ENCODE results near the gene NEDD8.

NEDD8 gene

DNA sequence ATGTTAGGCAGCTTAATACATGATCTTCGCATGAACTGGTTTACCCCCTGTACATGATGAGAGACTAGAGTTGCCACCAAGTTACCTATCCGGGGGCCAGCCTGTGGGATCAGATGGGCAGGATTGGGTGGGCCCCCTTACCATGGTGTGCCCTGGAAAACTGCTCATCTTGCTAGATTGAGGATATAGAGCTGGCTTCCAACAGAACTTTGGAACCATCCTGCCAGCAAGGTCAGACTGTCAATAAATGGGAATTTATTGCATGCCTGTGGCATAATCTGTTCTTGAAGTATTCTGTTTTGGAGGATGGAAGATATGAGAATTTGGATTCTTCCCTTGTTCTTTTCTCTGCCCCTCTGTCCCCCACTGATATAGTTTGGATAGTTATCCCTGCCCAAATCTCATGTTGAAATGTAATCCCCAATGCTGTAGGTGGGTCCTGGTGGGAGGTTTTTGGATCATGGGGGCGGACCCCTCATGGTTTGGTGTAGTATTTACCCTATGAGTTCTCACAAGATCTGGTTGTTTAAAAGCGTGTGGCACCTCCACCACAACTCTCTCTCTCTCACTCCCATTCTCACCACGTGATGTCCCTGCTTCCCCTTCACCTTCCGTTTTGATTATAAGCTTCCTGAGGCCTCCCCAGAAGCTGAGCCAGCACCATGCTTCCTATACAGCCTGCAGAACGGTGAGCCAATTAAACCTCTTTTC lies 33.2 kb downstream of the NEDD8 start:
- in situ Hi-C loops (cut with MboI; ENCODE audit: low sequenced_read_pairs), result no loop called here

DNA sequence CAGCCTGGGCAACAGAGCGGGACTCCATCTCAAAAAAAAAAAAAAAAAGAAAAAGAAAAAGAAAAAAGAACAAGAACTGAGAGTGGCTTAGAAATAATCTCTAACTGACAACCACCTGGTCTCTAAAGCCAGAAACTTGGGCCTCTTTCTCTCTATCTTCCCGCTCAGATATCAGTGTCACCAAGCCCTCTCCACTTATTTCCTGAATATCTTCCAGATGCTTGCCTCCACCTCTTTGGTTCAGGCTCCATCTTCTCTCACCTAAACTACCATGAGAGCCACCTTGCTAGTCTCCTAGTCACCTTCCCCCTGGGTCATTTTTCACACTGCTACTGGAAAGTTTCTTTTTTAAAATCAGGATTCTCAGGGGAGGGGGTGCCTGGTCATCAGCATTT lies 35.1 kb downstream of the NEDD8 start:
- in situ Hi-C loops (cut with MboI; ENCODE audit: low sequenced_read_pairs), result no loop called here

DNA sequence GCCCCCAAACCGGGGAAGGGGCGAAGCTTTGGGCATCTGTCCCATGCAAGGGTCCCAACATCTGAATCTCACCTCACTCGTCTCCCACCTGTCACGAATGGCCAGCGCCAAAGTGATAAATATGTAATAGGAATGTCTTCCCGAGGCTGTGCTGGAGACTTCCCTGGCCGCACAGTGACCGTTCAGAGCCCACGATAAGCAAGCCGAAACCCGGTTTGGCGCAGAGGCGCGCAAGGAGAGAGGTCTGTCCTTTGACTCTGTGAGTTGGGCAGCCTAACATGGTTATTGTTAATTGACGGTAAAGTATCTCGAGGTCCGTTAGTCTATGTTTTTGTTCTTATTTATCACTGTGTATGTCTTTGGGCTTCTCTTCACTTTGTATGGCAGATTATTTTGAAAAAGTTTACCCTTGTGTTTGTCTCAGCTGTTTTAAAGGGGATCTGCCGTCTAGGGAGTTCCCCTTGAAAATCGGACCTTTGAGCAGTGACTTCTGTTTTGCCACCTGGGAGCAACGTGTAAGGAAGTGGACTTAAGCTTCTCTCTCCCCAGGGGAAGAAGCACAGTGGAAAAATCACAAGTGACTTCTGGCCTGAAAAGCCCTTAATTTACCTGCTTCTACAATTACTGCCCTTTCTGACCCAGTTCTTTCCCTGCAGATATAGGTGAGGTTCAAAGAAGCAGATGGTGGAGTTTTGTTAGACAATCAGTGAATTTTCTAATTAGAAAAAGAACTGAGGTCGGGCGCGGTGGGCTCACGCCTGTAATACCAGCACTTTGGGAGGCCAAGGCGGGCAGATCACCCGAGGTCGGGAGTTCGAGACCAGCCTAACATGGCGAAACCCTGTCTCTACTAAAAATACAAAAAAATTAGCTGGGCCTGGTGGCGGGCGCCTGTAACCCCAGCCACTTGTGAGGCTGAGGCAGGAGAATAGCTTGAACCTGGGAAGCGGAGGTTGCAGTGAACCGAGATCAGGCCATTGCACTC lies 35.8 kb downstream of the NEDD8 start:
- in situ Hi-C loops (cut with MboI; ENCODE audit: low sequenced_read_pairs), result no loop called here

DNA sequence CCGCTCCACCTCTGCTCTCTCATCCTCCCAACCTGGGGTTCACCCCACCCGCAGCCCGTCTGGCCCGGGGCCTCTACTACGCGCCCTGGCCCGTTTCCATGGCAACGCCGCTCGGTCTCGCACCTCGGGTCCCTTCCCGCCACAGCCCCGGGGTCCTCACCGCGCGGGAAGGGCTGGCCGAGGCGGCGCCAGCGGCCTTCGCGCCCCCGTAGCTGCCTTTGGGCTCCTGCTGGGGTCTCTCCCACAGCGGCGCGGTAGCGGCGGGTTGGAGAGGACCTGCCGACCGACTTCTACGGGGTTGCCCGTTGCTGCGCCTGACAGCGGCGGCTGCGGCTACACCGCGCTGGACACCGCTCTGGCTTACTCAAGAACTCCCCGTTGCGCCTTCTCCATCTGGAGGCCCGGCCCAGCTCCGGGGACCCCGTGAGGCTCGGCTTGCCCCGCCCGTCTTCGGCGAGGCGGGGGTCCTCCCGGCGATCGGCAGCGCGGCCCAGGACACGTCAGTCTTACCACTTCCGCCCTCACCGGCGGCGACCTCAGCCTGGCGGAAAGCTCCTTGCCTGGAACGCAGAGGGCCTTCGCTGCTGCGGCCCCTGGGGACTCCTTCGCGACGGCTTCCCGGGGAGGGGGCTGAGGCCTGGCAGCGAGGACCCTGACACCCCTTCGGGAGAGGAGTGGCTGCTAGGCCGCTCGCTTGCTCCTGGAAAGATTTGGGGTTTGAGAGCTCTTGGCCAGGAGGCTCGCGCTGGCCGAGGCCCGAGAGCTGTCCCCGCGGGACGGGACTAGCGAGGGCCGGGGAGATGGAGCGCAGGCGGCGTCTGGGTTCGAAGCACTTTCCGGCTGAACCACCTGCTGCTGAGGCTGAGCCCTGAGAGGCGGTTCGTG lies 36.7 kb downstream of the NEDD8 start, which contains the start of gene TM9SF1:
TSS of gene TM9SF1 (minus strand) at position 256 of the 885 bp plus-strand sequence. CDS start 422 bp downstream, outside the sequence.
- in situ Hi-C loops (cut with MboI; ENCODE audit: low sequenced_read_pairs), result no loop called here

DNA sequence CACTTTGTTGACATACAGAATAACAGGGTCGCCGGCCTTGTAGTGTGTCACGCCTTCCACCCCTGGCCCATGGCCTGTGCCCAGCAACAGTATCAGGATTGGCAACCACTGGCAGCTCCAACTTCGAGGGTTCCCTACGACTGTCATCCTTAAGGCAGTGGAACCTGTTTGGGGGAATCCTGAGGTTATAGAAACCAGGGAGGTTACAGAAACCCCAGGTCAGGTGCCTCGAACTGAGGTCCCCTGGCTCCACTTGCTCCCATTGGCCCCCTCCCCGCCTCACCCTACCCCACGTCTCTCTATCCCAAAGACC lies 37.3 kb downstream of the NEDD8 start:
- in situ Hi-C loops (cut with MboI; ENCODE audit: low sequenced_read_pairs), result no loop called here

DNA sequence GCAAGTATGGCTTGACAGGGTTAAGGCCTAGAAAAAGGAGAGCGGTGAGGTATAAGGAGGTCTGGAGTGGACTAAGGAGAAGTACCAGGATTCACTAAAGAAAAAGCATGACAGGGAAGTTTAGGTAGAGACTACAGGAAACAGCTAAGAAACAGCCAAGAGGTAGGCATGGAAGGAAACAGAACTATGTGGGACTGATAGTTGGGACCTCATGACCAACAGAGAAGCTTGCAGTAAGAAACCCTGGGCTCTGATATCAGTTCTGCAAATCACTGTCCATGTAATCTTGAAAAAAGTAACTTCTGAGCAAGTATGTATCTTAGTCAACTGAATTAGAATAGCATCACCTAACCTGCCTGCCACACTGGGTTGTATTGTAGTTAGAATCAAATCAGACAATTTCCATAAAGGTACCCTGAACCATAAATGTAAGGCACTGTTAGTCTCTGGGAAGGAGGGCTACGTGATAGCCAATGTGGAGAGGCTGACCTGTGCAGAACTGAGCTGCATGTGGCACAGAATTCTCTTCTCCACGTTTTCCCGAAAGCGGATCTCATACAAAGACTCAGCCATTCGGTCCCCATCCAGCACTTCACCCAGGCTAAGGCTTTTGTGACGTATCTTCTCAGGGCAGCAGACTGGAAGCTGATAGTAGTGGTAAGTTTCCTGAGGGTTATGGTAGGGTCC lies 37.8 kb downstream of the NEDD8 start:
- in situ Hi-C loops (cut with MboI; ENCODE audit: low sequenced_read_pairs), result no loop called here

DNA sequence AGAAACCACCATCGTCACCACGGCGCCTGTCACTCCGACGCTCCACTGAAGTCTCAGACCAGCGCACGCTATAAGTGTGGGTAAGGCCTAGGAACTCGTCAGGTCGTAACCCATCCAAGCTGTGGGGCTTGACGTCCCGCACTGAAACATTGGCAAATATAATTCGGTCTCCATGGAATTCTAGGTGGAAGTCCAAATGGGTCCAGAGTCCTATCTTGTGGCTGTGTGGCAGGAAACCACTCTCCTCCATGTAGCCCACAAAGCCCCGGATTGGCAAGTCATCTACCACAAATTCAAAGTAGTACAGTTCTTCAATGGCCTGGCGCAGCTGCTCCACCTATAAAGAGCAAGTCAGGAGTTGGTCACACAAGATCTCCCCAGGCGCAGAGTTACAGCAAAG lies 39.2 kb downstream of the NEDD8 start:
- in situ Hi-C loops (cut with MboI; ENCODE audit: low sequenced_read_pairs), result no loop called here

DNA sequence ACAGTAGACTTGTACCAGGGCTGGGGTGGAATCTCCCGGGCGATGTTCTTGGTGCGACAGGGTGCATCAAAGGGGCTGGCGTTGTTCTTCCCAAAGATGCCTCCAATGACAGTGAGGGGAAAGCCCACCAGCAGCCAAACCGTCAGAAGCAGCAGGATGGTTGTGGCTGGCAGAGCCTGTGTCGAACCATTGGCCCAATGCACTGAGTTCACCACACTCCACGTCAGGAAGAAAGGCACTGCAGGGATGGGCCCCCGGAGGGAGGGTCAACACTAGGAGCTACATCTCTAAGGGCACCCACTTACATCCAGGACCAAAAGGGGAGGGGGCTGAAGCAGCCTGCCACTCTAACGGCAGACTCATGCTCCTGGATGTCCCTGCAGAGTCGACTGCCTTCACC lies 41.8 kb downstream of the NEDD8 start:
- in situ Hi-C loops (cut with MboI; ENCODE audit: low sequenced_read_pairs), result no loop called here

DNA sequence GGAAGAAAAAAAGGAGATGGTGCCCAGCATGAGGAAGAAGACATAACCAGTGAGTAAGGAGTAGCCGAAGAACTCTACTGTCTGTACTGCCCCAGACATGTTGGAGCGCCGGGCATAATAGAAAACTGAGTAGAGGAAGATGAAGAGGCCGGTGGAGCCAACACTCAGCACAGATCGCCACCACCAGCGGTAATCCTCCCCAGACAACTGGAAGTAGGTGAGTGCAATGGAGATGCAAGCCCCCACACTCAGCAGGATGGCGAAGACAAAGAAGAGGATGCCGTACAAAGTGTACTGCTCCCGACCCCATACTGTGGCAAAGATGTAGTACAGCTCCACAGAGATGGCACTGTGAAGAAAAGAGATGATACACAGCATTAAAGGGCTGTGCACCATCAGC lies 42.7 kb downstream of the NEDD8 start:
- in situ Hi-C loops (cut with MboI; ENCODE audit: low sequenced_read_pairs), result no loop called here

DNA sequence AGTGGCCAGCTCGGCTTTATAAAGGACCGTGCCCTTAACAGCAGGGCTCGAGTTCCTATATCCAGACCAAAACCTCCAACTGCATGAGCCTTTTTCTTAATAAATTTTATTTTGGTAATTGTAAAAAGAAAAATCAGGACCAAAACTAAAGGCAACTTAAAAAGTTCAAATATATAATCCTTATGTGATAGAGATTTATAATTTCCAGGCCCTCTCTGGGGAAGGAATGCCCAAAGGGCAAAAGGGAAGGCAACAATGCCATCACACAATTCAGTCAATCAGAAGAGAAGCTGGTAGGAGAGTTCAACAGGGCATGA lies 43.1 kb downstream of the NEDD8 start:
- in situ Hi-C loops (cut with MboI; ENCODE audit: low sequenced_read_pairs), result no loop called here

DNA sequence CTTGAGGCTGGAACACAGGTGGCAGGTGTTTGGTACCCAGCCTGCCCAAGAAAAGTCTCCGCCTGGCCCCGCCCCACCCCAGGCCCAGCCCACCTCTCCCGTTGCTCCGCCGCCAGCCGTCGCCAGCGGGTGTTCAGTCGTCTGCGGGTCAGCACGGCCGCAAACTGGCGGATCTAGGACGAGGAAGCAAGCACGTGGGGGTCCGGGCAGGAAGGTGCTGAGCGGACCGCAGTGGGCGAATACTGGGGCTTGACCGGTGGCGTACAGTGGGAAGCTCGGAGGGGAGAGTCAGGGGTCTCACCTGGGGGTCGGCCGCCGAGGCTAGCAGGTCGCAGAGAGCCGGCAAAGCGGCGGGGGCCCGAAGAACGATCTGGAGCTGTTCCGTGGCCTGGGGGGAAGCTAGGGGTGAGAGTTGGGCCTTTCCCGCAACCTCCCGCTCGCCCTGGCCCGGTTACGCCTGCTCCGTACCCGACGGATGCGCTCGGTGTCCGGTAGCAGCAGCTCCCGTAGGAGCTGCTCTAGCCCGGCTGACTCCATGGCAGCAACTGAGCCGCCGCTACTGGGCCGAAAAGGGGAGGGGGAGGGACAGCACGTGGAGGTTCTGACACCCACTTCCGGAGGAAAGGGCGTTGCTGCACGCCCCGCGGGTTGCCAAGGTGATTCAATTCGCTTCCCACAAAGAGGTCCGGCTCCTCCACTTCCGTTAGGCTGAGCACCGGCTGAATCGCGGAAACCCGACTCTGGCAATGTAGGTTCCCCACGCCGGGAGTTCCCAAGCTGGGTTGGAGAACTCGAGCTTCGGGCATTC lies 43.7 kb downstream of the NEDD8 start, which contains the start of gene IPO4:
TSS of gene IPO4 (minus strand) at position 566 of the 808 bp plus-strand sequence. CDS start at position 537, 29 bp downstream.
- in situ Hi-C loops (cut with MboI; ENCODE audit: low sequenced_read_pairs), result no loop called here

DNA sequence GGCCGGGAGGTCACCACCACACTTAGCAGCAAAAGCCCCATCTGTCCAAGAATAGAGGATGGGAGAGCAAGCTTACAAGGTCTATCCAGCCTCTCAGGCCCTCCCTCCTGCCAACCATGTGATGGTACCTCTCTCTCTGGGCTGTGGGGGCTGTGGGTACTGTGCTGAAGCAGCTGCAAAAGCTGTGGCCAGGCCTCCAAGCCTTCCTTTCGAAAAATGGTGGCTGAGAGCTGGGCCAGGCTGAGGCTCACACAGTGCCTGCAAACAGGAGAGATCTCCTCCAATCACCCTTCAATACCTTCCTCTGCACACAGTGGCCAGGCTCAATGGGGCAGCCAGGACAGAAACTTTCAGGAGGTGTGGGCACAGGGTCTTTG lies 44.6 kb downstream of the NEDD8 start:
- in situ Hi-C loops (cut with MboI; ENCODE audit: low sequenced_read_pairs), result no loop called here

DNA sequence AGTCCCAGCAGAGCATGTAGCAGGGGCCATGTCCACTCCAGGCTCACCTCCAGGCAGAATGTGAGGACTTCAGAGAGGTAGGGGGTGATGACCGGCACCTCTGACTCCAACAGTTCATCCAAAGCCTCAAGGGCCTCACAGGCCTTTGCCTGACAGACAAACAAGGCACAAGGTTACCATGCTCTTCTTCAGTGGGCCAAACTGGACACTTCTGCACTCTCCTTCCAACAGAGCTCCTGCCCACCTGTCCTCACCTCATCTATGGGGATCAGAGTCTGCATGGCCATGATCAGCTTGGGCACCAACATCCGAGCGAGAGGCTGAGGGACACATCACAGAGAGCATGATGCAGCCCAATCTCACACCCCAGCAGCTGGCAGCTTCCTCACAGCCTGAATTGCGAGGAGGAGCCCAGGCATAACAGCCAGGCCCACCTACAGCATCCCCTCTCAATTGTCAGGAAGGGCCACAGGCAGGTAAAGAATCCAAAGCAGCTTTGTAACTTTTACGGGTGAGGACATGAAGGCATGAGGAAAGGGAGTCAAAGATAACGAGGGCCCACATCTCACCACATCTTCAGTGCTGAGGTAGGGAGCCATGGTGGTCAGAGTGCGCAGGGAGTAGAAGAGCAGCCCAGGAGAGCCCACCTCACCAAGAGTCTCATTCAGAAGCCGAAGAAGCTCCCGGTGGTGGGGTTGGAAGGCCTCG lies 45.2 kb downstream of the NEDD8 start:
- in situ Hi-C loops (cut with MboI; ENCODE audit: low sequenced_read_pairs), result no loop called here

DNA sequence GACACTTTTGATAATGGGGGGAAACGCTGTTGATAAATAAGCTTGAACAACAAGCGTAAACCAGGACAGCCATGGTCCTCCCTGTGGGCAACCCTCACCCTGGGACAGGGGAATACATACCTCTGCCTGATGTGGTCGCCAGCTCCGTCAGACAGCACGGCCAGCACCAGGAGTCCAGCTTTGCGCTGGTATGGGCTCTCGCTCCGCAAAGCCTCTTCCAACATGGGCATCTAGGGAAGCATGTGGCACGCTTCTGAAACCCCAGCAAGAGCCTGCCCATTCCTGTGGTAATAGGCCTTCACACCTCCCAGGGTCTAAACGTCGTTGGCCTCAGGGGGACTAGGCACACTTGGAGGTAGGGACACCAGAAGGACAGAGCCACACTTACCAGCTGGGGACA lies 46.4 kb downstream of the NEDD8 start:
- in situ Hi-C loops (cut with MboI; ENCODE audit: low sequenced_read_pairs), result no loop called here

DNA sequence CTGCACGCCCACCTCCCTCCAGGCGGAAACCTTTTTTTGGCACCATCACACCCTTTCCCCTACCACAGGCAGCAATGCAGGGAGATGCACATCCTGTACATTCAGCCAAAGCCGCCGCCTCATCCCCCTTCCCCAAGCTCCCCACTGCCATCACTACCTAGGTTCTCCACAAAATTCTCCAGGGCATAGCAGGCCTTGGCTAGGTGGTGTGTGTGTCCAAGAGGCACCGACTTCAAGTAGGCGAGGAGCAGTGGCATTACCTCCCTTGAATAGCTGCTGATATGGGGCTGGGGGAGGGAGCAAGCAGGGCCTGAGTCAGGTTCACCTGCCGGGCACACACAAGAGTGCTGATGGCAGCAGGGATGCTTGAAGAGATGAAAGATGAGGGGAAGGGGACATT lies 47.1 kb downstream of the NEDD8 start:
- in situ Hi-C loops (cut with MboI; ENCODE audit: low sequenced_read_pairs), result no loop called here

DNA sequence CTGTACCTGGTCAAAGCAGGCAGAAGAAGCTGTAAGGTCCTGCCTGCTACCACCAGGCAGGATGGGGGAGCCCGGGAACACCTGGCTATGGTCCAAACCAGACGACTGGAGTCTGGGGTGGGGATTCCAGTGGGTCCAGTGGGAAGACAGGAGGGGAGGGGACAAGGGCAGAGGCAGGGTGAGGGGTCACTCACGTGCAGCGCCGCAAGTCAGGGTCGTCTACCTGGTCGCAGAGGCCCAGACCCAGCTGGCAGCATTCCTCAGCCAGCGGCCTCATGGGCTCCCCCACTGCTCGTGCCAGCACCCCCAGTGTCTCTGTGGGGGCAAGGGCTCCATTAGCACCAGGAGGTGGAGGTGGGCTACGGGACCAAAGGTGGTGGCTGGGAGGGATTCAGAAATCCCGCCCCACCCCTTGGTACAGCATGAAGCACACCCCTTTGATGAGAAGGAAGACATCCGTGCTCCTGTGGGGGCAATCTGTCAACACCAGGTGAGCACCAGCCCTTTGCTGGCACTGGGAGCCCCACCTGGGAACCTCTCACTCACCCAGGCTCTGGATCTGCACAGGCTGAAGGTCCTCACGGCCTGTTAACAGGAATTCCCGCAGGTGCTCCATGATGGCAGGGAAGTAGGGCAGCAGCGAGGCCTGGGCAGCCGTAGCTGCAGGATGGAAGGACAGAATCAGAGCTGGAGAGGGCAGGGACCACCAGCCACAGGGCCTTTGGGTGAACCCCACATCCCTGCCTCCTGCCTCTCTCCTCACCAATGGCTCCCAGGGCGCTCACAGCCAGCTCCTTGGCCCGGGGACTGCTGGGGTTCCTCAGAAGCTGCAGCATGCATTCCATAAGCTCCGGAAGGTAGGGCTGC lies 47.8 kb downstream of the NEDD8 start:
- in situ Hi-C loops (cut with MboI; ENCODE audit: low sequenced_read_pairs), result no loop called here

DNA sequence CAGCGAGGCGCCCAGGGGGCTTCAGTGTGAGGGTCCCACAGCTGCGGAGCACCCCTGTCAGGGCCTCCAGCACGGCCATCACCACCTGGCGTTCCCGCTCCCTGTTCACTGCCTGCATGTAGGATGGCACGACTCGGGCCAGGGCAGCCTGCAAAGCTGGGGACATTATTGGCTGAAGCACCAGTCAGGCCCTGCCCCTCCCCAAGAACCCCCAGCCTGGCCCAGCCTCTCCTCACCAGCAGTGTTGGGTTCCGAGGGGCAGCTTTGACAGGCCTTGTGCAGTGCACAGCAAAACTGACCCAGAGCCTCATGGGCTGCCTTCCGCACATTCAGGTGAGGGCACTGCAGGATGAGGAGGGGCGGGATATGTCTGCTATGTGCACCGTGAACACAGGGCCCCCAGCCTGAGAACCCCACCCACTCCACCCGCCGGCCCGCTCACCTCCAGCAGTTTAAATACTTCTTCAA lies 49.1 kb downstream of the NEDD8 start:
- in situ Hi-C loops (cut with MboI; ENCODE audit: low sequenced_read_pairs), result no loop called here
